ENCODE results near the gene SLU7. TPM values are rescaled to one million over a fixed set of nuclear protein-coding genes. Genes with fewer than 3 reads are reported as not detected.

Gene SLU7
- total and polyA plus RNA-seq, 9 of the 15 experiments (the other 6 are each of a cell fraction or from before 2014, with no cell fraction given): 42.1 to 65.7 (median 54.8) TPM

DNA sequence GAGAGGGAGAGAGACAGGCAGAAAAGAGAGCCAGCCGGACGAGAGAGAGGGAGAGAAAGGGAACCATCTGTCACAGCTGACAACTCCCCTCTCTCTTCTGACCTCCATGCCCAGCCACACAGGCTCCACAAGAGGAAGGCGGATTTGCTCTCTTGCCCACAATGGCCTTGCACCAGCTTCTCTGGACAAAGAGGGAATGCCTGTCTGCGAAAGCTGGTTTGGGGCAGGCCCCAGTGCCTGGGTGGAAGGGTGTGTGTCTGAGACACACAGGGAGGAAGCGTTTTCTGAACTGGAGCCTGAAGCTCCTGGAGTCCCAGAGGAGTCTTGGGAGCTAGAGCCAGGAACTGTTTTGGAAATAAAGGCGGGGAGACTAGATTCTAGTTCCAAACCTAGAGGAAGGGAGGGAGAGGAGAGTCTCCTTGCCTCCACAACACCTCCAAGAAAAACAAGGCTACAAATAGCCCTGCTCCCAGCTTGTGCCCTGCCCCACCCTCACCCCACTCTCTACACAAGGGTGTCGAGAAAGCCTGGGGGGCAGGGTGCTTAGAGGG lies 60.9 kb downstream of the SLU7 start:
- whole genome bisulfite sequencing (ENCODE audit: insufficient coverage, low coverage, missing lambda C conversion rate): 3% methylated on average over 5 of the region's 7 CpGs
- POLR2A ChIA-PET: no interaction called here
- no peaks in the 10 kb centered on the region for H3K9me3 ChIP-seq (replicated peaks; ENCODE audit: control insufficient read depth, insufficient read depth, low read depth, low read length)
- in situ Hi-C loops (cut with MboI) (no loop called here), intact Hi-C loops (cut with micrococcal nuclease) (no loop called here)
- no peaks in the 10 kb centered on the region; the same call in 1 of the 2 replicates for H4K20me1 ChIP-seq (replicated peaks; ENCODE audit: control insufficient read depth, insufficient read depth, low read length)
- DNase-seq (ENCODE audit: extremely low read depth in 1 of 4, low spot score in 3 of 4): no peak
- H3K4me2 ChIP-seq (ENCODE audit: insufficient read depth, low read length): no peak overlapping the region
- H2AFZ ChIP-seq (ENCODE audit: low read depth, low read length): no peak overlapping the region
- H3K9me1 ChIP-seq (ENCODE audit: control insufficient read depth, insufficient read depth, low read length): no peaks in the 10 kb centered on the region
- CTCF ChIA-PET (ENCODE audit: low intra/inter-chr PET ratio): no interaction called here
- no peaks in the 10 kb centered on the region for H3K79me2 ChIP-seq (ENCODE audit: control insufficient read depth, insufficient read depth, low read length)
- FAIRE-seq: no peak
- H3K36me3 ChIP-seq (ENCODE audit: control insufficient read depth, insufficient read depth, low read length): no peaks in the 10 kb centered on the region
- H3K4me3 ChIP-seq: no peak overlapping the region
- no TSS peak for BruUV-seq (replicated peaks)
- no peak for ATAC-seq
- peaks cover 0 to 6% of the 10 kb centered on the region in 2 experiments; a peak in 4 of 5 replicates for H3K4me1 ChIP-seq (replicated peaks in 1 of 2; ENCODE audit: control insufficient read depth in 2 of 2, insufficient read depth in 2 of 2, low read length in 2 of 2)
- no peak for TF ChIP-seq GATAD2B (IDR thresholded peaks at IDR 0.05; ENCODE audit: borderline replicate concordance)
- no peak overlapping the region for H3K9ac ChIP-seq (ENCODE audit: insufficient read depth in 1 of 2, low read depth in 2 of 2, low read length in 2 of 2)
- peaks cover 0 to 46% of the 10 kb centered on the region in 2 experiments; a peak in 4 of 5 replicates for H3K27me3 ChIP-seq (ENCODE audit: control insufficient read depth in 2 of 2, insufficient read depth in 2 of 2, low read length in 2 of 2)
- no peak overlapping the region for H3K27ac ChIP-seq (ENCODE audit: extremely low read depth, low read depth, low read length)

DNA sequence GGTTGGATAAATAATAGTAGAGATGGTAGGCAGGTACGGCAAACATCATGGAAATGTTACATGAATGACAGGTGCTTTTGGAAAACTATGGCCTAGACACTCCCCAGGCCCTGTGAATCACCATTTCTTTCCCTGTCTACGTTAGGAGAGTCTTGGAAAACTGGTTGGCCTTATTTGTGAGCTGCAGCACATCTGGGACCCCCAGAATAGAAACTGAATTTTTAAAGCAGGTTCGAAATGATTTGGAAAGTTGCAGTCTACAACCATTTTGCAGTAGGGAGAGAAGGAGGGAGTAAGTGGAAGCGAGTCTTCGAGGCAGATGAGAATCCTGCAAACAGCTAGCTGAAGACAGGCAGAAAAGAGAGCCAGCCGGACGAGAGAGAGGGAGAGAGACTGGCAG lies 61.5 kb downstream of the SLU7 start:
- no peak overlapping the region for H3K9ac ChIP-seq (ENCODE audit: insufficient read depth in 1 of 2, low read depth in 2 of 2, low read length in 2 of 2)
- H3K36me3 ChIP-seq (ENCODE audit: control insufficient read depth, insufficient read depth, low read length): no peaks in the 10 kb centered on the region
- no peaks in the 10 kb centered on the region; the same call in 1 of the 2 replicates for H4K20me1 ChIP-seq (replicated peaks; ENCODE audit: control insufficient read depth, insufficient read depth, low read length)
- no peaks in the 10 kb centered on the region for H3K79me2 ChIP-seq (ENCODE audit: control insufficient read depth, insufficient read depth, low read length)
- WGBS (ENCODE audit: insufficient coverage, low coverage, missing lambda C conversion rate): 7% methylated on average over 6 of the region's 7 CpGs
- intact Hi-C loops (cut with micrococcal nuclease) (no loop called here), in situ Hi-C loops (cut with MboI) (no loop called here)
- H3K27me3 ChIP-seq (ENCODE audit: control insufficient read depth in 2 of 2, insufficient read depth in 2 of 2, low read length in 2 of 2): peaks cover 0 to 49% of the 10 kb centered on the region in 2 experiments; a peak in 4 of 5 replicates
- DNase-seq (ENCODE audit: extremely low read depth in 1 of 4, low spot score in 3 of 4): no peak
- H3K9me1 ChIP-seq (ENCODE audit: control insufficient read depth, insufficient read depth, low read length): no peaks in the 10 kb centered on the region
- H2AFZ ChIP-seq (ENCODE audit: low read depth, low read length): no peak overlapping the region
- H3K4me3 ChIP-seq: no peak overlapping the region
- BruUV-seq (replicated peaks): no TSS peak
- no peak overlapping the region for H3K4me2 ChIP-seq (ENCODE audit: insufficient read depth, low read length)
- ChIA-PET POLR2A (interaction anchor here (0.6 kb wide), 1 partner anchor 46 kb away, joined by 4 read pairs; no protein-coding TSS in a partner anchor), CTCF (ENCODE audit: low intra/inter-chr PET ratio) (no interaction called here)
- ATAC-seq: no peak
- peaks cover 0 to under 1% of the 10 kb centered on the region in 2 experiments; a peak in 2 of 5 replicates for H3K4me1 ChIP-seq (replicated peaks in 1 of 2; ENCODE audit: control insufficient read depth in 2 of 2, insufficient read depth in 2 of 2, low read length in 2 of 2)
- no peak for FAIRE-seq
- no peaks in the 10 kb centered on the region for H3K9me3 ChIP-seq (replicated peaks; ENCODE audit: control insufficient read depth, insufficient read depth, low read depth, low read length)
- no peak for TF ChIP-seq ZBED1 (IDR thresholded peaks at IDR 0.05)
- TF ChIP-seq NR1H2 (CRISPR knock-in tag; IDR thresholded peaks at IDR 0.05): no peak
- TF ChIP-seq, protein P1, sequence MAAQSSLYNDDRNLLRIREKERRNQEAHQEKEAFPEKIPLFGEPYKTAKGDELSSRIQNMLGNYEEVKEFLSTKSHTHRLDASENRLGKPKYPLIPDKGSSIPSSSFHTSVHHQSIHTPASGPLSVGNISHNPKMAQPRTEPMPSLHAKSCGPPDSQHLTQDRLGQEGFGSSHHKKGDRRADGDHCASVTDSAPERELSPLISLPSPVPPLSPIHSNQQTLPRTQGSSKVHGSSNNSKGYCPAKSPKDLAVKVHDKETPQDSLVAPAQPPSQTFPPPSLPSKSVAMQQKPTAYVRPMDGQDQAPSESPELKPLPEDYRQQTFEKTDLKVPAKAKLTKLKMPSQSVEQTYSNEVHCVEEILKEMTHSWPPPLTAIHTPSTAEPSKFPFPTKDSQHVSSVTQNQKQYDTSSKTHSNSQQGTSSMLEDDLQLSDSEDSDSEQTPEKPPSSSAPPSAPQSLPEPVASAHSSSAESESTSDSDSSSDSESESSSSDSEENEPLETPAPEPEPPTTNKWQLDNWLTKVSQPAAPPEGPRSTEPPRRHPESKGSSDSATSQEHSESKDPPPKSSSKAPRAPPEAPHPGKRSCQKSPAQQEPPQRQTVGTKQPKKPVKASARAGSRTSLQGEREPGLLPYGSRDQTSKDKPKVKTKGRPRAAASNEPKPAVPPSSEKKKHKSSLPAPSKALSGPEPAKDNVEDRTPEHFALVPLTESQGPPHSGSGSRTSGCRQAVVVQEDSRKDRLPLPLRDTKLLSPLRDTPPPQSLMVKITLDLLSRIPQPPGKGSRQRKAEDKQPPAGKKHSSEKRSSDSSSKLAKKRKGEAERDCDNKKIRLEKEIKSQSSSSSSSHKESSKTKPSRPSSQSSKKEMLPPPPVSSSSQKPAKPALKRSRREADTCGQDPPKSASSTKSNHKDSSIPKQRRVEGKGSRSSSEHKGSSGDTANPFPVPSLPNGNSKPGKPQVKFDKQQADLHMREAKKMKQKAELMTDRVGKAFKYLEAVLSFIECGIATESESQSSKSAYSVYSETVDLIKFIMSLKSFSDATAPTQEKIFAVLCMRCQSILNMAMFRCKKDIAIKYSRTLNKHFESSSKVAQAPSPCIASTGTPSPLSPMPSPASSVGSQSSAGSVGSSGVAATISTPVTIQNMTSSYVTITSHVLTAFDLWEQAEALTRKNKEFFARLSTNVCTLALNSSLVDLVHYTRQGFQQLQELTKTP (IDR thresholded peaks at IDR 0.05; ENCODE audit: low read depth in 1 of 2, partially characterized antibody in 2 of 2): no peak
- TF ChIP-seq FOXJ3 (CRISPR knock-in tag; IDR thresholded peaks at IDR 0.05): no peak
- no peak overlapping the region for H3K27ac ChIP-seq (ENCODE audit: extremely low read depth, low read depth, low read length)
